ENCODE results near the gene JSRP1.

The JSRP1 gene

DNA sequence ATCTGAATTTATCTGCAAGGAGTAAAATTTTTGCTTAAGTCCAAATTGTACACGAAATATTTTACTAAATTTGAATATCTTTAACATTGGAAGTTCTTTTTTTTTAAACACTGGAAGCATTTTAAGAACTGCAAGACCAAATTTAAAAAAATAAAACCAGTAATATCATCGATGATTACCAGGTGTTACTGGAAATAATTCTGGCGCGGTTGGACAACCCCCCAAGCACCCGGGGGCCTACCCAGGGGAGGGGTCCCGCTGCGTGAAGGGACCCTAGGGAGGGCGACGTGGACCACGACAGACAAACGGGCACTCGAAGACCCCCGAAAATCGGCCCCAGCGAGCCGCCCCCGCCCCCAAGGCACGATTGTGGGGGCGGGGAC is 12.6 kb upstream of the JSRP1 start:
- H3K4me3 ChIP-seq (ENCODE audit: low read length) = peak overlapping the region; percentile 74
- no peak for DNase-seq (ENCODE audit: low read depth)
- TF ChIP-seq CTCF (conservative IDR thresholded peaks at IDR 0.05; ENCODE audit: low read length) = no peak

- peak overlapping the region; percentile 74 for H3K4me3 ChIP-seq (ENCODE audit: low read length)
Observed at GRCh38 chr19:2268480-2268830, 12.2 kb upstream of the JSRP1 start.

GRCh38 chr19:2266183-2266993 is 10.2 kb upstream of the JSRP1 start:
- peak; percentile 75 for DNase-seq (ENCODE audit: low read depth)
- no peak for TF ChIP-seq CTCF (conservative IDR thresholded peaks at IDR 0.05; ENCODE audit: low read length)
- no peak overlapping the region for H3K4me3 ChIP-seq (ENCODE audit: low read length)

More at GRCh38 chr19:2268480-2268830, 12.2 kb upstream of the JSRP1 start:
- no peak for DNase-seq (ENCODE audit: low read depth)
- no peak for TF ChIP-seq CTCF (conservative IDR thresholded peaks at IDR 0.05; ENCODE audit: low read length)

DNA sequence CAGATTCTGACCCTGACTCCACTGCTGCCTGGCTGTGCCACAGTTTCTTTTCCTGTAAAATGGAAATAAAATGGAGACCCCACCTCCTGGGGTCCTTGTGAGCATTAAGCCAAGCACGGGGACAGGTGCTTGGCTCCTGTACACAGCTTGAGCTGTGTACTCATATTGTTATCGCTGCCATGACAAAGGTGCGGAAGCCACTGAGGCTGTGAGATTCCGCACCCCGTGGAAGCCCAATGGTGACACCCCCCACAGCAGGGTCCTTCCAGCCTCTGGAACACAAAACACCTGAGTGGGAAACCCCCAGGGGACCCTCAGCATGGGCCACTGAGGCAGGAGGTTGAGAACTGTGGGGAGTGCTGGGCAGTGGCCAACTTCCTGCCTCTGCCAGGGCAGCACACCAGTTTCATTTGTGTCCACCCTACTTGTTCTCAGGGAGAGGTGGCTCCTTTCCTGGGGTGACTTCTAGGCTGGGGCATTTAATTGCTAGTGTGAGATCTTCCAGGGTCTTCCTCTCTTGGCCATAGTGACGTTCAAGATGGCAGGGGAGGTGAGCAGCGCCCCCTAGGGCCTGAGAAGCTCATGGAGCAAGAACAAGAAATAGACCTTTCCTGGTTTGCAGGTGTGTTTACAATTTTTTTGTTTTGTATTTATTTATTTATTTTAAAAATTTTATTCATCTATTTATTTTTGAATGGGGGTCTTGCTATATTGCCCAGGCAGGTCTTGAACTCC is 5.4 kb upstream of the JSRP1 start:
- no peak for DNase-seq (ENCODE audit: low read depth)
- H3K4me3 ChIP-seq (ENCODE audit: low read length) = no peak overlapping the region
- TF ChIP-seq CTCF (conservative IDR thresholded peaks at IDR 0.05; ENCODE audit: low read length) = peak; percentile 55

GRCh38 chr19:2260341-2260805 is 4.2 kb upstream of the JSRP1 start:
- peak; percentile 56 for DNase-seq (ENCODE audit: low read depth)
- no peak for TF ChIP-seq CTCF (conservative IDR thresholded peaks at IDR 0.05; ENCODE audit: low read length)

DNA sequence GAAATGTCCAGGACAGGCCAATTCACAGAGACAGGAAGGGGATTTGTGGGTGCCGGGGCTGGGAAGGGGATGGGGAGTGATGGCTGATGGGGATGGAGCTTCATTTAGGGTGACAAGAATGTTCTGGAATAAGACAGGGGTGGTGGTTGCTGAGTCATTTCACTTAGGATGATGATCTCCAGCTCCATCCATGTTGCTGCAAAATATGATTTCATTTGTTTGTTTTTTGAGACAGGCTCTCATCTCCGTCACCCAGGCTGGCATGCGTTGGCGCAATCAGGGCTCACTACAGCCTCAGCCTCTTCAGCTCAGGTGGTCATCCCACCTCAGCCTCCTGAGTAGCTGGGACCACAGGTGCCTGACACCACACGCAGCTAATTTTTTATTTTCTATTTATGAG is 3.1 kb upstream of the JSRP1 start:
- TF ChIP-seq CTCF (conservative IDR thresholded peaks at IDR 0.05; ENCODE audit: low read length) = no peak
- no peak overlapping the region for H3K4me3 ChIP-seq (ENCODE audit: low read length)
- DNase-seq (ENCODE audit: low read depth) = no peak

More at GRCh38 chr19:2260341-2260805, 4.2 kb upstream of the JSRP1 start:
- H3K4me3 ChIP-seq (ENCODE audit: low read length) = no peak overlapping the region
